Left lung (tissue), 10 donors: ENCODE results near the gene TINAGL1. TPM values are rescaled to one million over a fixed set of nuclear protein-coding genes. Genes with fewer than 3 reads are reported as not detected.
A peak's percentile ranks its signal among the peaks of the same experiment; 100 is the strongest.

Experiments used
- ATAC-seq: fragments of 200-7000 bp; cut with Tn5 transposase; one replicate; pipeline ENCODE4 v1.9.1; 2020; ENCODE audit warnings: moderate library complexity
- DNase-seq, 4 donors: peaks; one replicate each; pipeline ENCODE4 v3.0.0-alpha.2; 2013 to 2020
- H3K27ac ChIP-seq, 2 donors: fragments of 200-600 bp; sonication (generic) in 1 of 2; one replicate each; pipeline versions ENCODE4 v1.5.0 to v1.8.0; 2020 to 2021
- H3K27me3 ChIP-seq, 2 donors: fragments of 200-600 bp; sonication (generic) in 1 of 2; one replicate each; pipeline versions ENCODE4 v1.5.0 to v1.8.0; 2020 to 2021
- H3K36me3 ChIP-seq, 2 donors: fragments of 200-600 bp; sonication (generic) in 1 of 2; one replicate each; pipeline versions ENCODE4 v1.5.0 to v1.8.0; 2020 to 2021
- H3K4me1 ChIP-seq, 2 donors: fragments of 200-600 bp; one replicate each; pipeline ENCODE4 v1.8.0; 2021
- H3K4me3 ChIP-seq, 2 donors: fragments of 200-600 bp; sonication (generic) in 1 of 2; one replicate each; pipeline versions ENCODE4 v1.5.0 to v1.8.0; 2020 to 2021; ENCODE audit warnings: mild to moderate bottlenecking in 1 of 2
- H3K9me3 ChIP-seq, 2 donors: fragments of 200-600 bp; sonication (generic) in 1 of 2; one replicate each; pipeline versions ENCODE4 v1.5.0 to v1.8.0; 2020 to 2021
- intact Hi-C, 2 donors: fragments of 100-400 bp; cut with DNase I; formaldehyde crosslinking; loops; one replicate each; pipeline versions ENCODE4 v1.11.2 to v1.14.2; 2022
- polyA plus RNA-seq, 6 donors: library from polyadenylated mRNA; unstranded; fragments of 120-200 nt; gene quantifications; one replicate each; pipeline ENCODE4 v1.2.1, GENCODE V29; 2013; ENCODE audit not compliant: insufficient read length in 6 of 6
- total RNA-seq, 2 donors: library from RNA; stranded (reverse); fragmentation: NEBNext Ultra II Directional; extraction: Animal tissue kit (Norgen Biotek cat#: 25700); gene quantifications; one replicate each; pipeline ENCODE4 v1.2.1, GENCODE V29; 2021
- TF ChIP-seq, protein P1 (sequence below), 2 donors: fragments of 200-600 bp; sonication (generic) in 1 of 2; IDR thresholded peaks; one replicate each; pipeline versions ENCODE4 v1.5.0 to v1.8.0; 2021; ENCODE audit warnings: antibody characterized with exemption in 2 of 2
- donor health status: DM: no; HTN: yes; CAD: no.
- donor health status: DM: no; HTN: no; CAD: no.

Gene TINAGL1
- total and polyA plus RNA-seq, 8 donors = 34.0 to 106 (median 48.9) TPM

DNA sequence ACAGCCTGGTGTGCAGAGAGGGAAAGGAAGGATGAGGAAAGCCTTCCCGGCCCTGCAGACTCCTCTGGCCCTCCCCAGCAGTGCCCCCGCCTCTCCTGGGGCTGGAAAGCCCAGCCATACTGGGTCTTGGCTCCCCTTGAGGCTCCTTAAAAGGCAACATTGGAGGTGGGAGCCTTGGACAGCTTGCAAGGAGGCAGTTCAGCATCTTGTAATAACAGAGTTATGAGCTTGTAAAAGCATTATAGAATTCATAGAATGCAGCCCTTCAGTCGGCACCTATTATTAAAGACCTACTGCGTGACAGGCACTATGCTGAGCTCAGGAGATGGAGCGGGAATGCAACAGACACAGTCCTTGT, 4.2 kb downstream of the TINAGL1 start:
- Histone ChIP-seq H3K9me3 (no peaks in the 10 kb centered on the region), H3K27ac (peak overlapping the region in 1 of 2 donors; percentile 28), H3K4me1 (peaks cover 21 to 44% of the 10 kb centered on the region in 2 donors), H3K4me3 (no peak overlapping the region), H3K27me3 (peaks cover 0 to 17% of the 10 kb centered on the region in 2 donors), H3K36me3 (peaks cover 0 to 12% of the 10 kb centered on the region in 2 donors)
- TF ChIP-seq, protein P1, sequence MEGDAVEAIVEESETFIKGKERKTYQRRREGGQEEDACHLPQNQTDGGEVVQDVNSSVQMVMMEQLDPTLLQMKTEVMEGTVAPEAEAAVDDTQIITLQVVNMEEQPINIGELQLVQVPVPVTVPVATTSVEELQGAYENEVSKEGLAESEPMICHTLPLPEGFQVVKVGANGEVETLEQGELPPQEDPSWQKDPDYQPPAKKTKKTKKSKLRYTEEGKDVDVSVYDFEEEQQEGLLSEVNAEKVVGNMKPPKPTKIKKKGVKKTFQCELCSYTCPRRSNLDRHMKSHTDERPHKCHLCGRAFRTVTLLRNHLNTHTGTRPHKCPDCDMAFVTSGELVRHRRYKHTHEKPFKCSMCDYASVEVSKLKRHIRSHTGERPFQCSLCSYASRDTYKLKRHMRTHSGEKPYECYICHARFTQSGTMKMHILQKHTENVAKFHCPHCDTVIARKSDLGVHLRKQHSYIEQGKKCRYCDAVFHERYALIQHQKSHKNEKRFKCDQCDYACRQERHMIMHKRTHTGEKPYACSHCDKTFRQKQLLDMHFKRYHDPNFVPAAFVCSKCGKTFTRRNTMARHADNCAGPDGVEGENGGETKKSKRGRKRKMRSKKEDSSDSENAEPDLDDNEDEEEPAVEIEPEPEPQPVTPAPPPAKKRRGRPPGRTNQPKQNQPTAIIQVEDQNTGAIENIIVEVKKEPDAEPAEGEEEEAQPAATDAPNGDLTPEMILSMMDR (IDR thresholded peaks at IDR 0.05) = no peak
- no peak for DNase-seq
- no peak for ATAC-seq
- intact Hi-C loops = no loop called here

DNA sequence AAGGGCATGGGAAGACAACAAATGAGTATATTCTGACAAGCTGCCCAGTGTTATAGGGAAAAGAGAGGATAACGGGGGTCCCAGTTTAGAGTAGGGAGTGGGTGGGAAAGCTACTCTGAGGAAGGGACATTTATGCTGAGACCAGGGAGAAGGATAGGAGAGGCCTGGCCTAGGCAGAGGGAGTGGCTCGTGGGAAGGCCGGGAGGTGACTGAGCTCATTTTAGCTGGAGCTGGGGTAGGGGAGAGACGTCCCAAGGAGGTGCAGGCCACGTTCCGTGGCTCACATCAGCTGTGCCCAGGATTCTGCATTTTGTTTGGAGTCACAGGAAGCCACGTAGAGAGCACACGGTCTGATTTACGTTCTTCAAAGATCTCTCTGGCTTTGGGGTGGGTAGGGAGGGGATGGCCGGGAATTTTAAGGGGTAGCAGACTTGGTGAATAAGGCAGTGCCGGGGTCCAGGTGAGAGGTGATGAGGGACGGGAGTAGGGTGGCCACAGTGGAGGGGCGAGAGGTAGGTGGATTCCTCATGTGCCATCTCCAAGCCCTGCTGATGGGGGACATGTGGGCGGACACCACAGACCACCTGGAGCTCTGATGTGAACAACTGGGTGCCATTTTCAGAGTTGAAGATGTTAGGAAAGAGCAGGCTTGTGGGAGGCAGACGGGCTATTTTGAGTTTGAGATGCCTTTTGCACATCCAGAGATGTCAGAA, 4.7 kb downstream of the TINAGL1 start:
- H3K27ac ChIP-seq = peak overlapping the region; percentile 33
- TF ChIP-seq, protein P1 (IDR thresholded peaks at IDR 0.05) = no peak
- no peaks in the 10 kb centered on the region for H3K9me3 ChIP-seq
- H3K4me1 ChIP-seq = peaks cover 15 to 39% of the 10 kb centered on the region in 2 donors
- intact Hi-C loops = no loop called here
- peaks cover 0 to 16% of the 10 kb centered on the region in 2 donors for H3K36me3 ChIP-seq
- H3K4me3 ChIP-seq = no peak overlapping the region
- ATAC-seq (no peak), DNase-seq (no peak)
- H3K27me3 ChIP-seq = peaks cover 0 to 12% of the 10 kb centered on the region in 2 donors

DNA sequence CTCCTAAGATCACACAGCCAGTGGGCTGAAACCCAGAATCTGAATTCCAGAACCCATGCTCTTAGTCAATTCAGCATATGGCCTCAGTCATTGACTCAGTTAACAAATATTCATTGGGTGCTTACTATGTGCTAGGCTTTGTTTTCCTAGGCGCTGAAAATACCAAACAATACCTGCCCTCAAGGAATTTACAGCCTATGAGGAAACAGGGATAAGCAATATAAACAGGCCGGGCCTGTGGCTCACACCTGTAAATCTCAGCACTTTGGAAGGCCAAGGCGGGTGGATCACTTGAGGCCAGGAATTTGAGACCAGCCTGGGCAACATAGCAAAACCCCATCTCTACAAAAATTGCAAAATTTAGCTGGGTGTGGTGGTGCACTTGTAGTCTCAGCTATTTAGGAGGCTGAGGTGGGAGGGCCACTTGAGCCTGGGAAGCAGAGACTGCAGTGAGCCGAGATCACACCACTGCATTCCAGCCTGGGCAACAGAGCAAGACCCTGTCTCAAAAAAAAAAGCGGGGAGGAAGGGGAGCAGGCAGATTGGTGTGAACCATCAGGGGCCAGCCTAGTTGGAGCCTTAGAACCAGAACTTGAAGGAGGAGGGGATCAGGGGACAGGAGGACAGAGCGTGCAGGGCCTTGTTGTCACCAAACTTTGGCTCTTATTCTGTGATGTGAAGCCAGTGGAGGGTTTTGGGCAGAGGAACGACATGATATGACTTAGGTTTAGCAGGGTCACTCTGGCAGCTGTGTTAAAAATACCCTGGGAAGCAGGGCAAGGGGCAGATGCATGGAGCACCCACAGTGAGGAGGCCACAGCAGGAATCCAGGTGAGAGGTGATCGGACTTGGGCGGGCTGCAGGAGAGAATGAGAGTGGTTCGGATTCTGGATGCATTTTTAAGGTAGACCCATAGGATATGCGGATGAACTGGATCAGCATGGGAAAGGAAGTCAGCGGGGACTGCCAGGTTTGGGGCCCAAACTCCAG, 5.8 kb downstream of the TINAGL1 start:
- TF ChIP-seq, protein P1 (IDR thresholded peaks at IDR 0.05) = no peak
- Histone ChIP-seq H3K36me3 (peaks cover 0 to 16% of the 10 kb centered on the region in 2 donors), H3K27ac (peak overlapping the region in 1 of 2 donors; percentile 13), H3K4me1 (peaks cover 14 to 37% of the 10 kb centered on the region in 2 donors), H3K27me3 (peaks cover 0 to 2% of the 10 kb centered on the region in 2 donors), H3K4me3 (no peak overlapping the region), H3K9me3 (no peaks in the 10 kb centered on the region)
- ATAC-seq (no peak), DNase-seq (no peak)
- intact Hi-C loops = no loop called here

DNA sequence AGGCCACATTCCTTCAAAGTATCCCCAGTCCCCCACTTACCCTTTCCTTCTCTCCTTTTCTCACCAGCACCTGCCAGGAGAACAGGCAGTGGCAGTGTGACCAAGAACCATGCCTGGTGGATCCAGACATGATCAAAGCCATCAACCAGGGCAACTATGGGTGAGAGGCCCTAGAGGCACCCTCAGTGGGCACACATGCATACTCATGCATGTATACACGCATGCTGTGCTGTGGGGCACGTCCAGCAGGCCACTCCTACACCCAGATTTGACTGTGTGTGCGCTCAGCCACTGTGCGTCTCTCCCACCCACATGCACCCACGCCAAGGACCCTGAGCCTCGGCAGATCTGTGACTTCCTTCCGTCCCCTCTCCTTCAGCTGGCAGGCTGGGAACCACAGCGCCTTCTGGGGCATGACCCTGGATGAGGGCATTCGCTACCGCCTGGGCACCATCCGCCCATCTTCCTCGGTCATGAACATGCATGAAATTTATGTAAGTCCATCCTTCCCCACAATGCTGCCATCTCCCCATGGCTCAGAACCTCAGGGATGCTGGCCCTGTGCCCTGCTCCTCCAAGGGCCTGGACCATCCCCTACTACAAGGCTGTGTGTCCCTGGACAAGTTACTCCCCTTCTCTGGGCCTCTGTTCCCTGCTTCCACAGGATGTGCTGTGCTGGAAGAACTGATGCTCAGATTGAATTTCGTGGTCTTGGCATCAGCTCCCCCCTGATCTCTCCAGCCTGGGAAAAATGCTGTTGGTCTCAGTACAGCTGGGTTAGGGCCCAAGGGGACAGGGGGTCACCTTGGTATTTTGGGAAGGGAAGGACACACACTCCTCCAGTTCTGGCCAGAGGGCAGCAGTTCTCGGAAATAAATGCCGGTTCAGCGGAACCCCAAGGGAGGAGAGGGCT, 7.0 kb downstream of the TINAGL1 start:
- no peaks in the 10 kb centered on the region for H3K9me3 ChIP-seq
- TF ChIP-seq, protein P1 (IDR thresholded peaks at IDR 0.05) = no peak
- peaks cover 23 to 49% of the 10 kb centered on the region in 2 donors for H3K4me1 ChIP-seq
- no peak for DNase-seq
- intact Hi-C loops = no loop called here
- no peak for ATAC-seq
- H3K4me3 ChIP-seq = no peak overlapping the region
- peaks cover 0 to 16% of the 10 kb centered on the region in 2 donors for H3K36me3 ChIP-seq
- peak overlapping the region; percentile 41 to 56 for H3K27ac ChIP-seq
- peaks cover 0 to 13% of the 10 kb centered on the region in 2 donors for H3K27me3 ChIP-seq
